ENCODE results near the gene AUTS2. TPM values are rescaled to one million over a fixed set of nuclear protein-coding genes. Genes with fewer than 3 reads are reported as not detected.

The AUTS2 gene
- total and polyA plus RNA-seq, 11 donors = 3.4 to 14.0 (median 7.3) TPM

DNA sequence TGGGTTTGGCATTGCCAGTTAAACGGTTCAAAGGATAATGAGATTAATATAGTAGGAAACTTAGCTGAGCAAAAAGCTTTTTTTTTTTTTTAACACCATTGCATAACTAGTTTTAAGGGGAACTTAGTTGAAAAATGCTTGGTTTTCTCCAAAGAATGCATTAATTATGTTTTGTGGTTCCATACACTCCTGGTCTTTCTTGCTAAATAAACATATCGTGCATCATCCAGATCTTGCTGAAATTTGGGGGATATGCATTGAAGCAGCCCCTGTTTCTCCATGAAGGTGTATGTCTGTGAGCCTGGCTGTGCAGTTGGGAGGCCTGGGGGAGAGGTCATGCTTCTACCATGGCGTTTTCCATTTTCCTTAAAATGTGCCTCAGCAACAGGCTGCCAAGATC lies 975.4 kb downstream of the AUTS2 start:
- no peak for ATAC-seq
- WGBS, 4 donors = 93 to 99% (median 96%) methylated on average over 3 of the region's 3 CpGs
- H3K4me3 ChIP-seq = no peak overlapping the region
- DNase-seq = no peak
- H3K4me1 ChIP-seq = peaks cover 0 to 16% (median 6%) of the 10 kb centered on the region in 12 donors
- no peaks in the 10 kb centered on the region for H3K9me3 ChIP-seq
- H3K27me3 ChIP-seq = no peaks in the 10 kb centered on the region
- intact Hi-C loops (cut with DNase I) = loop anchor here in 1 of 10 donors (10.0 kb wide), 1 partner anchor 81 kb away; no protein-coding TSS in a partner anchor
- no peaks in the 10 kb centered on the region for H3K36me3 ChIP-seq
- TF ChIP-seq POLR2A (IDR thresholded peaks at IDR 0.05) = no peak
- TF ChIP-seq, protein P1, sequence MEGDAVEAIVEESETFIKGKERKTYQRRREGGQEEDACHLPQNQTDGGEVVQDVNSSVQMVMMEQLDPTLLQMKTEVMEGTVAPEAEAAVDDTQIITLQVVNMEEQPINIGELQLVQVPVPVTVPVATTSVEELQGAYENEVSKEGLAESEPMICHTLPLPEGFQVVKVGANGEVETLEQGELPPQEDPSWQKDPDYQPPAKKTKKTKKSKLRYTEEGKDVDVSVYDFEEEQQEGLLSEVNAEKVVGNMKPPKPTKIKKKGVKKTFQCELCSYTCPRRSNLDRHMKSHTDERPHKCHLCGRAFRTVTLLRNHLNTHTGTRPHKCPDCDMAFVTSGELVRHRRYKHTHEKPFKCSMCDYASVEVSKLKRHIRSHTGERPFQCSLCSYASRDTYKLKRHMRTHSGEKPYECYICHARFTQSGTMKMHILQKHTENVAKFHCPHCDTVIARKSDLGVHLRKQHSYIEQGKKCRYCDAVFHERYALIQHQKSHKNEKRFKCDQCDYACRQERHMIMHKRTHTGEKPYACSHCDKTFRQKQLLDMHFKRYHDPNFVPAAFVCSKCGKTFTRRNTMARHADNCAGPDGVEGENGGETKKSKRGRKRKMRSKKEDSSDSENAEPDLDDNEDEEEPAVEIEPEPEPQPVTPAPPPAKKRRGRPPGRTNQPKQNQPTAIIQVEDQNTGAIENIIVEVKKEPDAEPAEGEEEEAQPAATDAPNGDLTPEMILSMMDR (IDR thresholded peaks at IDR 0.05) = no peak
- no peak overlapping the region for H3K27ac ChIP-seq

DNA sequence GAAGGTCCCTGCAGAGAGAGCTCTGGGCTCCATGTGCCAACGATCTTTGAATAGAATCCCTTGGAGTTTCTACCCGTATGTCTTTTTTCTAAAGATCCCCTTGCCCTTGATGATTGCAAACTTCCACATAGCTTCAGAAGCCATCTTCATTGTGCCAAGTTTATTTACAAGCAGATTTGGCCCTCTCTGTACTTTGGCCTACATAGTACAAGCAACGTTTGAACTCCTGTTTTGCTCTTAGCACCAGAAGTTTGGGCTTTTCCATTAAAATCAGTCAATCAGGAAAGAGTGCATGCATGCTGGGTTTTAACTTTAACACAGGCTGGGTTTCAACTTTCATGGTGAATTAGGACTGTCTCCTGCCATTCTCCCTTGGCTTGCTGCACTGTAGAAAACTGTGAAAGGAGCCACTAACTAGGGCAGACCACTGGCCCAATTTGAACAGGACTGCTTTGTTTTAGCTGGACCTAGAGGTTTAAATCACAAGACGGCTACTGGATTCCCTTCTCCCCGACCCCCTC lies 976.1 kb downstream of the AUTS2 start:
- H3K36me3 ChIP-seq = no peaks in the 10 kb centered on the region

DNA sequence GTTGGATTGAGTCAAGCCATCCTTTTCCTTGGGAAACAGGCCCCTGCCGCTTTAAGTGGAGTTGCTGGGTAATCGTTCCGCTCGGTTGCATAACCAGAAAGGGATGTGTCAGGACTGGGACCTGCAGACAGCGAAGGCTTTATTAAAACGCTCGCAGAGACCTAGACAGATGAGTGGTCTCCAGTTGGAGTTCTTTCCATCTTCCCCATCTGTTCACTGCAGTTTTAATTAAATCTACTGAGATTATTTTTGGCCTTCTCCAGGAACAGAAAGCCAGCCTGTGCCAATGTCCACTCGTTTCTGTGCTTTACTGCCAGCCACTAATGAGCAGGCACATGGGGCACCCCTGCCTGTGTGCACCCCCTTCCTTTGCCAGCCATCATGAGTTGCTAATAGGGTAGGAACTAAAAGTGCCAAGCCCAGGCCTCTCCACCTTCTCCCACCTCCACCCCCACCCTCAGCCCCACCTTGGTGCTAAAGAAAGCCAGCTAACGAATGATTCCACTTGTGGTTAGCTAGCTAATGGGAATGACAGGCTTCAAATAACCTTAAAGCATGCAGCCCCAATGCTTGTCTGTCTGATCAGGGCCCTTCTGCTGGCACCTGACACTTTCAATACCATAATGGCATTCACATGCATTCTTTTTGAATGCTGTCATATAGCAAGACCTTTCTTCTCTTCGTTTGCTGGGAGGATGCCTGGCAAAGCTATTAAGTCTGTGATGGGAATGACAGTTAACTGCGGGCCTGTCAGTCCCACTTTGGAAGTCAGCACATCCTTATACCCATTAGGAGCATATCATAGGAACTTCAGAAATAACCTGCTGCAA lies 976.9 kb downstream of the AUTS2 start:
- H3K4me3 ChIP-seq = no peak overlapping the region
- DNase-seq (no peak), ATAC-seq (no peak)
- no peak overlapping the region for H3K27ac ChIP-seq
- no peaks in the 10 kb centered on the region for H3K36me3 ChIP-seq
- peaks cover 0 to 2% (median 0%) of the 10 kb centered on the region in 12 donors for H3K4me1 ChIP-seq
- no peaks in the 10 kb centered on the region for H3K9me3 ChIP-seq
- intact Hi-C loops (cut with DNase I) = loop anchor here in 1 of 10 donors (10.0 kb wide), 1 partner anchor 80 kb away; no protein-coding TSS in a partner anchor
- no peaks in the 10 kb centered on the region for H3K27me3 ChIP-seq
- TF ChIP-seq POLR2A (IDR thresholded peaks at IDR 0.05) = no peak
- TF ChIP-seq, protein P1 (IDR thresholded peaks at IDR 0.05) = no peak
- 69 to 79% (median 75%) methylated on average over 11 of the region's 11 CpGs for WGBS, 4 donors

More for the DNA sequence above, 976.1 kb downstream of the AUTS2 start:
- intact Hi-C loops (cut with DNase I) = loop anchor here in 1 of 10 donors (10.0 kb wide), 1 partner anchor 80 kb away; no protein-coding TSS in a partner anchor
- Histone ChIP-seq H3K27me3 (no peaks in the 10 kb centered on the region), H3K27ac (no peak overlapping the region), H3K4me3 (no peak overlapping the region), H3K9me3 (no peaks in the 10 kb centered on the region), H3K4me1 (peaks cover 0 to 10% (median under 1%) of the 10 kb centered on the region in 12 donors)
- DNase-seq = no peak
- no peak for TF ChIP-seq POLR2A (IDR thresholded peaks at IDR 0.05)
- TF ChIP-seq, protein P1 (IDR thresholded peaks at IDR 0.05) = no peak
- 88 to 94% (median 91%) methylated on average over 5 of the region's 5 CpGs for WGBS, 4 donors
- ATAC-seq = no peak

DNA sequence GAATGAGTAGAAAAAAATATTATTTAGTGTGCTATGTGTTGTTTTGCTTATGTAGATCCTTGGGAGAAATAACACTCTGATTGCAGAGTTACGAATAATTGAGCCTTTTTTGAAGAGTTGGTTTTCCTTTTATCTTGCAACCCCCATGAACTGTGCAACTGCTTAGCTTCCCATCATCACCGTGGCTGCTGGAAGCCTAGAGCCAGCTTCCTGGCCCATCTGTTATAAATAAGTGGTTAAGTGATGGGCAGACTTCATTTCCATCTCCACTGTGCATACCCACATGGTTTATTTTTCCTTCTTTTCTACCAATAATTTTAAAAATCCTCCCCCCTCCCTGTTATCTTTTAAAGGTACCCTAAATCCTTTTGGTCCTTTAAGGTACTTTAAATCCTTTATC lies 978.8 kb downstream of the AUTS2 start:
- Histone ChIP-seq H3K36me3 (no peaks in the 10 kb centered on the region), H3K4me3 (no peak overlapping the region), H3K4me1 (no peaks in the 10 kb centered on the region), H3K9me3 (no peaks in the 10 kb centered on the region), H3K27ac (no peak overlapping the region), H3K27me3 (no peaks in the 10 kb centered on the region)
- intact Hi-C loops (cut with DNase I) = loop anchor here in 1 of 10 donors (10.0 kb wide), 1 partner anchor 78 kb away; no protein-coding TSS in a partner anchor
- WGBS, 4 donors = 48 to 95% (median 83%) methylated on average over 2 of the region's 2 CpGs
- no peak for ATAC-seq
- DNase-seq = no peak
- TF ChIP-seq, protein P1 (IDR thresholded peaks at IDR 0.05) = no peak
- no peak for TF ChIP-seq POLR2A (IDR thresholded peaks at IDR 0.05)
